HFF-Myc (cell line): ENCODE results near the gene LMO1.

ENCODE experiments used
- DNase-seq: peaks from one replicate; pipeline ENCODE4 v3.0.0-alpha.2; 2011; ENCODE audit warnings: low read depth; ENCODE audit errors: extremely low read depth
- H3K4me3 ChIP-seq: replicated peaks from 2 replicates; pipeline ENCODE4 v1.5.1; 2011; ENCODE audit warnings: low read depth, mild to moderate bottlenecking, control low read depth, low read length
- CTCF ChIP-seq: IDR thresholded peaks from 2 replicates; pipeline ENCODE4 v1.5.1; 2012; ENCODE audit warnings: mild to moderate bottlenecking, low read depth, low read length, control low read depth; ENCODE audit errors: missing control alignments

Gene LMO1

GRCh38 chr11:8223513-8223900, 40.2 kb downstream of the LMO1 start:
- DNase-seq, result no peak
- no peak for TF ChIP-seq CTCF

GRCh38 chr11:8222820-8223512, 40.7 kb downstream of the LMO1 start:
- no peak for TF ChIP-seq CTCF
- H3K4me3 ChIP-seq, result no peak overlapping the region
- no peak for DNase-seq

More at GRCh38 chr11:8223513-8223900, 40.2 kb downstream of the LMO1 start:
- no peak overlapping the region for H3K4me3 ChIP-seq

GRCh38 chr11:8221917-8222495, 41.7 kb downstream of the LMO1 start:
- DNase-seq, result no peak
- TF ChIP-seq CTCF, result no peak
- no peak overlapping the region for H3K4me3 ChIP-seq

GRCh38 chr11:8221046-8221723, 42.5 kb downstream of the LMO1 start:
- no peak for TF ChIP-seq CTCF
- no peak overlapping the region for H3K4me3 ChIP-seq
- no peak for DNase-seq

GRCh38 chr11:8220261-8221045, 43.2 kb downstream of the LMO1 start:
- DNase-seq, result no peak
- no peak overlapping the region for H3K4me3 ChIP-seq
- no peak for TF ChIP-seq CTCF

GRCh38 chr11:8219257-8220021, 44.2 kb downstream of the LMO1 start:
- peak; percentile 20 for DNase-seq
- peak; percentile 83 for TF ChIP-seq CTCF
- no peak overlapping the region for H3K4me3 ChIP-seq
